Mesendoderm (in vitro differentiated cells): ENCODE results near the gene PRKAR1B.

Source experiments
- DNase-seq: peaks from one replicate; pipeline ENCODE4 v3.0.0; 2013
- H2AK5ac ChIP-seq: 2 replicates; pipeline ENCODE4 v1.6.1; 2013; ENCODE audit warnings: low read length, inconsistent platforms
- H2BK120ac ChIP-seq: 2 replicates; pipeline ENCODE4 v1.6.1; 2013; ENCODE audit warnings: low read depth, mild to moderate bottlenecking, low read length, moderate library complexity, mixed read lengths
- H2BK15ac ChIP-seq: replicated peaks from 2 replicates; pipeline ENCODE4 v1.6.1; 2013; ENCODE audit warnings: low read depth, mild to moderate bottlenecking, moderate library complexity
- H2BK5ac ChIP-seq: 2 replicates; pipeline ENCODE4 v1.6.1; 2013; ENCODE audit warnings: low read length, inconsistent platforms
- H3K18ac ChIP-seq: 2 replicates; pipeline ENCODE4 v1.6.1; 2013; ENCODE audit warnings: mild to moderate bottlenecking, low read length, mixed read lengths
- H3K23ac ChIP-seq: one replicate; pipeline ENCODE4 v1.6.1; 2013; ENCODE audit warnings: low read length
- H3K27ac ChIP-seq: 2 replicates; pipeline ENCODE4 v1.5.1; 2013; ENCODE audit warnings: low read depth, mild to moderate bottlenecking, inconsistent platforms, low read length, moderate library complexity
- H3K27me3 ChIP-seq: 2 replicates; pipeline ENCODE4 v1.6.1; 2013; ENCODE audit warnings: low read length, control low read depth, mild to moderate bottlenecking, inconsistent platforms; ENCODE audit not compliant: insufficient read depth, poor library complexity
- H3K36me3 ChIP-seq: 2 replicates; pipeline ENCODE4 v1.6.1; 2013; ENCODE audit warnings: low read length, inconsistent platforms; ENCODE audit not compliant: control insufficient read depth, insufficient read depth
- H3K4ac ChIP-seq: one replicate; pipeline ENCODE4 v1.6.1; 2013; ENCODE audit warnings: low read depth, mild to moderate bottlenecking, low read length, moderate library complexity
- H3K4me1 ChIP-seq: 2 replicates; pipeline ENCODE4 v1.6.1; 2013; ENCODE audit warnings: low read depth, low read length, inconsistent platforms; ENCODE audit not compliant: control insufficient read depth
- H3K4me2 ChIP-seq: 2 replicates; pipeline ENCODE4 v1.6.1; 2013; ENCODE audit warnings: low read length
- H3K4me3 ChIP-seq: 2 replicates; pipeline ENCODE4 v1.5.1; 2013; ENCODE audit warnings: mild to moderate bottlenecking, low read length
- H3K56ac ChIP-seq: one replicate; pipeline ENCODE4 v1.6.1; 2013; ENCODE audit warnings: low read length
- H3K79me1 ChIP-seq: 2 replicates; pipeline ENCODE4 v1.6.1; 2013; ENCODE audit warnings: low read length, inconsistent platforms
- H3K79me2 ChIP-seq: 2 replicates; pipeline ENCODE4 v1.6.1; 2013; ENCODE audit warnings: mild to moderate bottlenecking, low read length; ENCODE audit not compliant: control insufficient read depth, insufficient read depth
- H3K9ac ChIP-seq: 2 replicates; pipeline ENCODE4 v1.6.1; 2013; ENCODE audit warnings: low read length, inconsistent platforms
- H4K5ac ChIP-seq: one replicate; pipeline ENCODE4 v1.6.1; 2013; ENCODE audit warnings: low read length
- H4K8ac ChIP-seq: one replicate; pipeline ENCODE4 v1.6.1; 2013; ENCODE audit warnings: low read depth, mild to moderate bottlenecking, control low read depth, low read length, moderate library complexity
- WGBS: extraction: QIAGEN DNeasy Blood & Tissue Kit; methylation state at CpG from one replicate; pipeline ENCODE4 v1.1.7; 2013; ENCODE audit warnings: low lambda C conversion rate, missing lambda C conversion rate; ENCODE audit not compliant: insufficient coverage; ENCODE audit errors: extremely low coverage; 5-methylcytosine and 5-hydroxymethylcytosine counted together

The PRKAR1B gene

DNA sequence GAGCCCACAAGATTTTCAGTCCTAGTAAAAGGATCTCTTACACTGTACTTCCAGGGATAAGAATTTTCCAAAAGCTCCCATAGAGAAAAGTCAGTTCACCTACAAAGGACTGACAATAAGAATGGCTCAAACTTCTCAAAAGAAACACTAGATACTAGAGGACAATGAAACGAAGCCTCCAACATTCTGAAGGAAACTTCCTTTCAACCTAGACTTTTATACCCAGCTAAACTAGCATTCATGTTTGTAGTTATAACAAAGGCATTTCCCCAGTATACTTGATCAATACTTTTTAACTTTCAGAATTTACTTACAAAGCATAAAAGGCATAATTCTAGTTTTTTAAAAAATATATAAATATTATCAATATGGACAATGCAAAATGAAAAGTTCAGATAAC, 41.5 kb downstream of the PRKAR1B start:
- no peaks in the 10 kb centered on the region for H3K79me2 ChIP-seq
- no peaks in the 10 kb centered on the region for H3K27me3 ChIP-seq
- no peak overlapping the region for H3K27ac ChIP-seq
- no peak overlapping the region for H2BK5ac ChIP-seq
- no CpG with 5 or more reads among the region's 1 CpG for WGBS
- no peak overlapping the region for H2BK15ac ChIP-seq
- peaks cover 2% of the 10 kb centered on the region for H3K79me1 ChIP-seq
- no peak overlapping the region for H3K18ac ChIP-seq
- H3K23ac ChIP-seq = no peak overlapping the region
- H3K56ac ChIP-seq = no peak overlapping the region
- no peak overlapping the region for H2AK5ac ChIP-seq
- H3K9ac ChIP-seq = no peak overlapping the region
- H3K4me2 ChIP-seq = no peak overlapping the region
- H3K4me3 ChIP-seq = no peak overlapping the region
- no peak overlapping the region for H4K5ac ChIP-seq
- H3K4me1 ChIP-seq = no peaks in the 10 kb centered on the region
- no peak for DNase-seq
- H3K4ac ChIP-seq = no peak overlapping the region
- H3K36me3 ChIP-seq = no peaks in the 10 kb centered on the region
- no peak overlapping the region for H2BK120ac ChIP-seq
- no peak overlapping the region for H4K8ac ChIP-seq

GRCh38 chr7:684416-684815, 42.7 kb downstream of the PRKAR1B start:
- Histone ChIP-seq H3K23ac (no peak overlapping the region), H3K27ac (no peak overlapping the region), H3K27me3 (no peaks in the 10 kb centered on the region), H2AK5ac (no peak overlapping the region), H2BK120ac (no peak overlapping the region), H3K79me1 (peaks cover 2% of the 10 kb centered on the region), H3K4me2 (no peak overlapping the region), H3K79me2 (no peaks in the 10 kb centered on the region), H4K5ac (no peak overlapping the region), H3K4me3 (no peak overlapping the region), H3K18ac (no peak overlapping the region), H2BK5ac (no peak overlapping the region), H3K36me3 (peaks cover 1% of the 10 kb centered on the region), H2BK15ac (no peak overlapping the region), H3K56ac (no peak overlapping the region), H4K8ac (no peak overlapping the region), H3K4me1 (no peaks in the 10 kb centered on the region), H3K9ac (no peak overlapping the region), H3K4ac (no peak overlapping the region)
- no peak for DNase-seq
- no CpG with 5 or more reads among the region's 9 CpGs for WGBS

GRCh38 chr7:683526-684205, 43.4 kb downstream of the PRKAR1B start:
- Histone ChIP-seq H3K56ac (no peak overlapping the region), H2BK120ac (no peak overlapping the region)
- no CpG with 5 or more reads among the region's 19 CpGs for WGBS

DNA sequence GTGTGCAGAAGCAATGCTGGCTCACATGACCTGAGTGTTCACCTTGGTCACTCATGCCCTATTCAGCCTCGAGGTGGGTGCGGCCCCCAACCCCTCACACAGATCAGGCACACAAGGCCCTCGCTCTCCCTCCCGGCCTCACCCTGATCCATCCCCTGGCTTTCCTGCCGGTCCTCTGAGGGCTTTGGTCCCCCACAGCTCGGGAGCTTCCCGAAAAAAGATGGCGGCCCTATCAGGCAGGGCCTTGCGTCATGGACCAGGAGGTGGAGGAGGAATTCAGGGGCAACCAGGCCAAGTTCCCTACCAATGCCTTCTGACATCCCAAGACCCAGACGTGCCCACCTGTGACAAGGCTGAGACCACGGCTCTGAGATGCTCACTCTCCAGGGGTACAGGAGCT, 44.3 kb downstream of the PRKAR1B start:
- Histone ChIP-seq H3K79me2 (no peaks in the 10 kb centered on the region), H2AK5ac (no peak overlapping the region), H2BK5ac (no peak overlapping the region), H3K79me1 (no peaks in the 10 kb centered on the region), H3K4me1 (no peaks in the 10 kb centered on the region), H3K56ac (no peak overlapping the region), H3K4me2 (no peak overlapping the region), H3K23ac (no peak overlapping the region), H4K8ac (no peak overlapping the region), H3K36me3 (peaks cover 2% of the 10 kb centered on the region), H3K27ac (no peak overlapping the region), H3K18ac (no peak overlapping the region), H3K4me3 (no peak overlapping the region), H2BK15ac (no peak overlapping the region), H3K9ac (no peak overlapping the region), H2BK120ac (no peak overlapping the region), H4K5ac (no peak overlapping the region), H3K4ac (no peak overlapping the region), H3K27me3 (no peaks in the 10 kb centered on the region)
- no CpG with 5 or more reads among the region's 11 CpGs for WGBS
- no peak for DNase-seq

More at GRCh38 chr7:683526-684205, 43.4 kb downstream of the PRKAR1B start:
- DNase-seq = no peak
- Histone ChIP-seq H3K9ac (no peak overlapping the region), H2BK15ac (no peak overlapping the region), H3K4me1 (no peaks in the 10 kb centered on the region), H3K4ac (no peak overlapping the region), H3K79me1 (peaks cover 2% of the 10 kb centered on the region), H3K4me3 (no peak overlapping the region), H3K4me2 (no peak overlapping the region), H3K79me2 (no peaks in the 10 kb centered on the region), H3K36me3 (peaks cover 2% of the 10 kb centered on the region), H4K5ac (no peak overlapping the region), H3K23ac (no peak overlapping the region), H2BK5ac (no peak overlapping the region), H3K27me3 (no peaks in the 10 kb centered on the region), H3K18ac (no peak overlapping the region), H3K27ac (no peak overlapping the region), H2AK5ac (no peak overlapping the region), H4K8ac (no peak overlapping the region)

- H3K56ac ChIP-seq = no peak overlapping the region
- H3K79me1 ChIP-seq = no peaks in the 10 kb centered on the region
- H3K27me3 ChIP-seq = no peaks in the 10 kb centered on the region
- DNase-seq = no peak
- H2BK15ac ChIP-seq = no peak overlapping the region
- H3K23ac ChIP-seq = no peak overlapping the region
- no peak overlapping the region for H2BK5ac ChIP-seq
- H3K4ac ChIP-seq = no peak overlapping the region
- WGBS = no CpG with 5 or more reads among the region's 13 CpGs
- no peak overlapping the region for H3K4me3 ChIP-seq
- H3K18ac ChIP-seq = no peak overlapping the region
- H4K5ac ChIP-seq = no peak overlapping the region
- no peak overlapping the region for H4K8ac ChIP-seq
- H3K9ac ChIP-seq = no peak overlapping the region
- H3K4me2 ChIP-seq = no peak overlapping the region
- peaks cover 2% of the 10 kb centered on the region for H3K36me3 ChIP-seq
- no peaks in the 10 kb centered on the region for H3K79me2 ChIP-seq
- H2AK5ac ChIP-seq = no peak overlapping the region
- H3K4me1 ChIP-seq = no peaks in the 10 kb centered on the region
- H3K27ac ChIP-seq = no peak overlapping the region
- no peak overlapping the region for H2BK120ac ChIP-seq
Measured at GRCh38 chr7:681551-682307, 45.4 kb downstream of the PRKAR1B start.
